GM12875 (cell line): ENCODE data around the gene PAX5.

Experiments used
- H3K4me3 ChIP-seq: one replicate; pipeline ENCODE4 v1.5.1; 2011; ENCODE audit warnings: low read depth, low read length, control low read depth
- CTCF ChIP-seq: IDR thresholded peaks from 2 replicates; pipeline ENCODE4 v1.5.1; 2011; ENCODE audit warnings: low read depth, mild to moderate bottlenecking, control low read depth, inconsistent platforms, low read length, moderate library complexity, borderline replicate concordance; ENCODE audit not compliant: insufficient read depth

PAX5 gene

GRCh38 chr9:36855448-36856315 is 178.4 kb downstream of the PAX5 start:
- no peak overlapping the region for H3K4me3 ChIP-seq
- TF ChIP-seq CTCF: peak; percentile 62

GRCh38 chr9:36854751-36855150 is 179.3 kb downstream of the PAX5 start:
- no peak for TF ChIP-seq CTCF
- H3K4me3 ChIP-seq: no peak overlapping the region

- TF ChIP-seq CTCF: no peak
- H3K4me3 ChIP-seq: no peak overlapping the region
Measured at GRCh38 chr9:36854034-36854433, 180.0 kb downstream of the PAX5 start.

GRCh38 chr9:36853233-36853632 is 180.8 kb downstream of the PAX5 start:
- no peak for TF ChIP-seq CTCF
- H3K4me3 ChIP-seq: no peak overlapping the region

- no peak for TF ChIP-seq CTCF
- H3K4me3 ChIP-seq: no peak overlapping the region
Measured at GRCh38 chr9:36849943-36850342, 184.1 kb downstream of the PAX5 start.

GRCh38 chr9:36848946-36849345 is 185.1 kb downstream of the PAX5 start:
- H3K4me3 ChIP-seq: no peak overlapping the region
- TF ChIP-seq CTCF: no peak
